NCI-H2171 treated with DMSO at 0.1 percent for 48 hours (cell line): ENCODE data around the gene PHF21B.
A peak's percentile ranks its signal among the peaks of the same experiment; 100 is the strongest.

Source experiments
- DNase-seq: peaks from one replicate; lab custom pipeline; 2025; lab: John Stamatoyannopoulos, UW

Gene PHF21B

GRCh38 chr22:44840611-44841322, 169.0 kb downstream of the PHF21B start:
- DNase-seq = no peak

DNA sequence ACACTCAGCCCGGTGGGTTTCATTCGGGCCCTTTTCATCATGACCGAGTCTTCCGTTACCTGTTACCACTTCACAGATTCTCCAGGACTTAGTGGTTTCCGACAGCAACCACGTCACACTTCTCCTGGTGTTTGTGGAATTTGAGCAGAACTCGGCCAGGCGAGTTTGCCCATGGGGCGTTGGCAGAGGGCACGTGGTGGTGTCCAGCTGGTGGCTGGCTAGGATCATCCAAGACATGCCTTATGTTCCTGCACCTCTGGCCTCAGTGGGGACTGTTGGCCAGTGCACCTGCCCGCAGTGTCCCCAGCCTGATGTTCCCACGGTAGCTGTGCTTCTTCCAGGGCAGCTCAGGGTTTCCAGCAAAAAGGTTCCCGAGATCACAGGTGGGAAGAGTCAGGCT, 170.1 kb downstream of the PHF21B start:
- DNase-seq = no peak

DNA sequence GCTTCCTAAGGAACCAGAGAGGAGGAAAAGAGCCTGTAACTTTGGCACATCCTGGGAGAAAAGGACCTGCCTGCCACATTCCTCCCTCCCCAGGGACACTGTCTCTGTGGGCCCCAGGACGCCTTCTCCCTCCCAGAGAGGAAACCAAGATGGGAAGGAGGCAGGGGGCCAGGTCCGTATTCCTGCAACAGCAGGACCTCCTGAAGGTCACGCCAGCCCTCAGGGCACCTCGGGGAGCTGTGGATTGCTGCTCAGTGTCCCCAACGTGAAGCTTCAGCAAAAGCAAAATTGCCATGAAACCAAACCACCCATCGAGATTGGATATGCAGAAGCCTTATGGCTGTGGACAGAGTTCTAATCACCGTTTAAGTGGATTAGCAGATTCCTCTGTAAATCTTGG, 170.7 kb downstream of the PHF21B start:
- DNase-seq = no peak

DNA sequence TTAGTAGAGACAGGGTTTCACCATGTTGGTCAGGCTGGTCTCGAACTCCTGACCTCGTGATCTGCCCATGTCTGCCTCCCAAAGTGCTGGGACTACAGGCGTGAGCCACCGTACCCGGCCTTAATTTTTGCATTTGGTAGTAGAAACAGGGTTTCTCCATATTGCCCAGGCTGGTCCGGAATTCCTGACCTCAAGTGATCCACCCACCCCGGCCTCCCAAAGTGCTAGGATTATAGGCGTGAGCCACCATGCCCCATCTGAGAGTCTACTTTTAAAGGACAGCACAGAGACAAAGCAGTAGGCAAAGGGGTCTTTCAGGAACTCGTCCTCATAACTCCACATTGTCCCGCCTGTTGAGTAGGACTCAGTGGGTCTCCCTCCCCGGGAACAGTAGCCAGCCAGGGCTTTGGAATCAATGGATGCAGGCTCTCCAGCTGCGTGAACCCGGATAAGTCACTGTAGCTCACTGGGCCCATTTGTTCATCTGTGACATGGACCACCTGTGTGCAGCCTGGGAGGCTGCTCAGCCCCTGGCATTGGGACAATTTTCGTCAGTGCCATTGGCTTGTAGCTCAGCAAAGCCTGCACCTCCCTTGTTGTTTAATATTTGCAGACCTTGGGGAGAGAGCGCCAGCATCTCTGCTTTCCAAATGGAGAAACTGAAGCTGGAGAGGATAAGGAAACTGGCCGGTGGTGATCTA, 171.3 kb downstream of the PHF21B start:
- no peak for DNase-seq

- DNase-seq = peak; percentile 61
These were observed 172.3 kb downstream of the PHF21B start for GRCh38 chr22:44837481-44837880.

DNA sequence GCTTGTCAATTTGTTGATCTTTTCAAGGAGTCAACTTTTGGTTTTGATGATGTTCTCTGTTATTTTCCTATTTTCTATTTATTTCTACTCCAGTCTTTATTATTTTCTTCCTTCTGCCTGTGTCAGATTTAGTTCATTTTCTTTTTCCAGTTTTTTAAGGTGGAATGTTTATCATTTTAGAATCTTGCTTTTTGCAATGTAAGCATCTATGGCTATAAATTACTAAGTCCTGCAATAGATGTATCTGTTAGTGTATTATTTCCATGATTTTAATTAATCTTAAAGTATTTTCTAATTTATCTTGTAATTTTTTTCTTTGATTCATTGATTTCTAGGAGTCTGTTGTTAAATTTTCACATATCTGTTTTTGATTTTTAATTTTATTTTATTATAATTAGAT, 175.7 kb downstream of the PHF21B start:
- no peak for DNase-seq

DNA sequence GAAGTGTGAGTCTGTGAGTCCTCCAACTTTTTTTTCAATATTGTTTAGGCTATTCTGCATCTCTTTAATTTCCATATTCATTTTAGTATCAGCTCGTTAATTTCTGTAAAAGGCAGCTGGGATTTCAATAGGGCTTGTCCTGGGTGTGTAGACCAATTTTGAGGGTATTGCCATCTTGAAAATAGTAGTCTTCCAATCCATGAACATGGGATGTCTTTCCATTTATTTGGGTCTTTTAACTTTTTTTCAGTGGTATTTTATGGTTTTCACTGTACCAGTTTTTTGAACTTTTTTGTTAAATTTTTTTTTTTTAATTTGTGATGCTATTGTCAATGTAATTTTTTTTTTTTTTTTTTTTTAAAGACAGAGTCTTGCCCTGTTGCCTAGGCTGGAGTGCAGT, 177.9 kb downstream of the PHF21B start:
- no peak for DNase-seq
